ENCODE results near the gene UTS2B.

DNA sequence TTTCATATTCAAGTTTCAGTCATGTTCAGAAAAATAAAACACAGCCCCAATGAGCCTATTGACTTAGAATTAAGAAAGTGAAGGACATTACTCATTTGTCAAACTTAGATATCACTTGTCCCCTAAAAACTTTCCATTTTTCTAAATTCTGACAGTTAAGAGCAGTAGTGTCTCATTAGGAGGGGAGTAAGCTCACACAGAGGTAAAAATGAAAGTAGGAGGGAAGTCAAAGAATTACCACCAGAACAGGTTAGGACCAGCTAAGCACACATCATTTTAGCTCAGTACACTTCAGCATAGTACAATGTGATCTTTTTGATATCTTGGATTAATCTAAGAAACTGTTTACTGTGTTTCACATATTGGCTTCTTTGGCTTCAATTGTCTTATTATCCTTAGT lies 67.0 kb downstream of the UTS2B start:
- no peak for TF ChIP-seq POLR2A (IDR thresholded peaks at IDR 0.05; ENCODE audit: low read depth, low read length)
- no peak for TF ChIP-seq POLR2AphosphoS5 (IDR thresholded peaks at IDR 0.05; ENCODE audit: low read depth, low read length)
